PC-3 (cell line): ENCODE measurements around the gene CACNA2D2. TPM values are rescaled to one million over a fixed set of nuclear protein-coding genes. Genes with fewer than 3 reads are reported as not detected.

Experiments used
- ATAC-seq: fragments of 200-7000 bp; cut with Tn5 transposase; 2 replicates; pipeline ENCODE4 v1.9.1; 2020; ENCODE audit warnings: mild to moderate bottlenecking, moderate library complexity
- BruUV-seq: library from RNA; stranded (reverse); fragments of 400-500 nt; replicated peaks from 2 replicates; lab custom pipeline; 2021; lab: Mats Ljungman, UMichigan
- CTCF ChIA-PET: fragments of 300-600 bp; sonication (Branson Sonifier 250); formaldehyde crosslinking; loops from one replicate; lab custom pipeline; 2022; ENCODE audit warnings: antibody characterized with exemption; lab: Charles Lee
- POLR2A ChIA-PET: fragments of 300-600 bp; sonication (Branson Sonifier 250); formaldehyde crosslinking; loops from one replicate; lab custom pipeline; 2022; ENCODE audit warnings: antibody characterized with exemption; ENCODE audit not compliant: unreplicated experiment; lab: Charles Lee
- DNase-seq: peaks from one replicate; pipeline ENCODE4 v3.0.0-alpha.2; 2015
- H2AFZ ChIP-seq: fragments of 300-600 bp; sonication (generic); 2 replicates; pipeline ENCODE4 v1.6.0; 2016; ENCODE audit warnings: antibody characterized with exemption, low read length
- H3F3A ChIP-seq: fragments of 300-600 bp; sonication (generic); one replicate; pipeline ENCODE4 v1.6.0; 2017; ENCODE audit warnings: antibody characterized with exemption, low read length, control low read depth, mild to moderate bottlenecking; ENCODE audit not compliant: unreplicated experiment
- H3K27ac ChIP-seq: fragments of 300-600 bp; sonication (generic); 2 replicates; pipeline ENCODE4 v1.5.1; 2016; ENCODE audit warnings: mild to moderate bottlenecking, low read length
- H3K27me3 ChIP-seq: fragments of 300-600 bp; sonication (generic); 2 replicates; pipeline ENCODE4 v1.6.1; 2016; ENCODE audit warnings: low read length, mixed read lengths
- H3K36me3 ChIP-seq: fragments of 300-600 bp; sonication (generic); 2 replicates; pipeline ENCODE4 v1.6.1; 2016; ENCODE audit warnings: low read depth, mixed run types, low read length, mixed read lengths
- H3K4me1 ChIP-seq: fragments of 300-600 bp; sonication (generic); 2 replicates; pipeline ENCODE4 v1.5.1; 2016; ENCODE audit warnings: low read length; ENCODE audit not compliant: insufficient read depth
- H3K4me2 ChIP-seq: fragments of 300-600 bp; sonication (generic); 2 replicates; pipeline ENCODE4 v1.6.0; 2016; ENCODE audit warnings: low read length
- H3K4me3 ChIP-seq: fragments of 300-600 bp; sonication (generic); 2 replicates; pipeline ENCODE4 v1.5.1; 2016; ENCODE audit warnings: mild to moderate bottlenecking, low read length, mixed read lengths
- H3K79me2 ChIP-seq: fragments of 300-600 bp; sonication (generic); 2 replicates; pipeline ENCODE4 v1.6.1; 2017; ENCODE audit warnings: low read length, mixed read lengths
- H3K9ac ChIP-seq: fragments of 300-600 bp; sonication (generic); 2 replicates; pipeline ENCODE4 v1.6.0; 2016; ENCODE audit warnings: mild to moderate bottlenecking, low read length
- H3K9me2 ChIP-seq: fragments of 300-600 bp; sonication (generic); replicated peaks from 2 replicates; pipeline ENCODE4 v1.6.1; 2016; ENCODE audit warnings: mixed run types, low read length, mixed read lengths
- H3K9me3 ChIP-seq: fragments of 300-600 bp; sonication (generic); 2 replicates; pipeline ENCODE4 v1.6.1; 2016; ENCODE audit warnings: low read length, mixed read lengths
- H4K20me1 ChIP-seq: fragments of 300-600 bp; sonication (generic); 2 replicates; pipeline ENCODE4 v1.6.1; 2016; ENCODE audit warnings: low read length, mixed read lengths
- CTCF ChIP-seq: fragments of 300-600 bp; sonication (generic); conservative IDR thresholded peaks from 2 replicates; pipeline ENCODE4 v1.5.1; 2017; ENCODE audit warnings: antibody characterized with exemption, low read depth, mild to moderate bottlenecking, low read length
- EZH2 ChIP-seq: fragments of 300-600 bp; sonication (generic); IDR thresholded peaks from one replicate; pipeline ENCODE4 v1.6.1; 2017; ENCODE audit warnings: antibody characterized with exemption, mild to moderate bottlenecking, low read length; ENCODE audit not compliant: unreplicated experiment
- EZH2phosphoT487 ChIP-seq: fragments of 300-600 bp; sonication (generic); IDR thresholded peaks from 2 replicates; pipeline ENCODE4 v1.6.1; 2018; ENCODE audit warnings: mild to moderate bottlenecking, antibody characterized with exemption, low read length, borderline replicate concordance
- intact Hi-C: fragments of 100-400 bp; cut with micrococcal nuclease; formaldehyde crosslinking; loops from 2 replicates; pipeline ENCODE4 v1.9.0; 2023
- total RNA-seq: library from RNA; depleted of rRNA; stranded (reverse); fragments of >200 nt; gene quantifications from 2 replicates; pipeline ENCODE4 v1.2.3, GENCODE V29; 2014

Gene CACNA2D2
- total RNA-seq, 1 experiment from 2014 or later = 0.44 TPM

- no peaks in the 10 kb centered on the region for H3K9me2 ChIP-seq
- ChIA-PET CTCF (interaction anchor here (0.6 to 1.3 kb wide), 10 partner anchors 8 to 1646 kb away, joined by 3 to 10 read pairs (median 4); partner anchors contain the start of genes CYB561D2, NPRL2, TUSC2 and ZMYND10), POLR2A (interaction anchor here (0.5 to 1.4 kb wide), 12 partner anchors 9 to 1768 kb away, joined by 3 to 17 read pairs (median 5); partner anchors contain the start of genes CISH, CYB561D2, HYAL3 and IFRD2)
- no TSS peak for BruUV-seq
- intact Hi-C loops = no loop called here
- peak overlapping the region; percentile 89 for H3K9ac ChIP-seq
- peak overlapping the region; percentile 72 for H3K27ac ChIP-seq
- H4K20me1 ChIP-seq = peaks cover 13% of the 10 kb centered on the region; the same call in 1 of the 2 replicates
- H3K9me3 ChIP-seq = no peaks in the 10 kb centered on the region
- TF ChIP-seq EZH2 (no peak), EZH2phosphoT487 (no peak), CTCF (no peak)
- H2AFZ ChIP-seq = peak overlapping the region; percentile 88
- H3K4me1 ChIP-seq = peaks cover 32% of the 10 kb centered on the region
- DNase-seq (peak; percentile 99), ATAC-seq (peak; percentile 88)
- no peaks in the 10 kb centered on the region for H3F3A ChIP-seq
- peak overlapping the region; percentile 89 for H3K4me3 ChIP-seq
- H3K4me2 ChIP-seq = peak overlapping the region; percentile 88
- H3K27me3 ChIP-seq = no peaks in the 10 kb centered on the region
- H3K79me2 ChIP-seq = peaks cover 48% of the 10 kb centered on the region
- no peaks in the 10 kb centered on the region; the same call in 1 of the 2 replicates for H3K36me3 ChIP-seq
Measured at GRCh38 chr3:50337175-50337861, 166.1 kb downstream of the CACNA2D2 start.

DNA sequence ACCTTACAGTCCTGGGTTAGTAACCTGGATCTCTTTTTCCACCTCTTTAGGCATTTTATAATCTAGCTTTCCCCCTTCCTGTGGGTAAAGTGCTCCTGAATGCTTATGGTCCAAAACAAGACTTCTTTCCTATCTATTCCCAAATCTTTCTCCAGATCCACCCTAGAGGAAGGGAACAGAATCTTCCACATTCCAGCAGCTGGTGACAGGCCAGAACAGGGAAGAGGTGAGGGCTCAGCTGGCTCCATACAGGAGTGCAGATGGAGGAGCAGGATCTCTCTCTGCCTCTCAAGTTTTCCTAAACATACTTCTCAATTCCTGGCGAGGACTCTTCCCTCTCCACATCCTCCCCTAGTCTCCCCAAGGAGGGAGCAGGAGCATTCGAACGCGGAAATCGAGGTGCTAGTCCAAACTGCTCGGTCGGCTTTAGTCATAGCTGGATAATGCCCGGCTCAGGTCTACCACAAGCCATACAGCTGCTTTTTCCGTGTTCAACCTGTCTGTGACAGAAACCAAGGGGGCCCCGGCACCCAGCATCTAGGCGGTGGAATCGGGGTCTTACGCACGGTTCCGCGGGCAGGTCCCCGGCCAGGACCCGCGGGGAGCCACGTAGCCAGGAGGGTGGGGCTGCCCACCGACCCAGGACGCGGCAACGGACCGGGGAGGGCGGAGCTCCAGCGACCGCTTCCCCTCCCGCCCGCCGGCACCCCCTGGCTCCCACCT is 166.8 kb downstream of the CACNA2D2 start:
- ATAC-seq (peak; percentile 46), DNase-seq (peak; percentile 34)
- Histone ChIP-seq H3K36me3 (peaks cover 6% of the 10 kb centered on the region; the same call in 1 of the 2 replicates), H3F3A (no peaks in the 10 kb centered on the region), H3K9ac (peak overlapping the region; percentile 89), H3K9me3 (no peaks in the 10 kb centered on the region), H4K20me1 (peaks cover 13% of the 10 kb centered on the region; the same call in 1 of the 2 replicates), H3K79me2 (peaks cover 53% of the 10 kb centered on the region), H3K27ac (peak overlapping the region; percentile 72), H3K4me2 (peak overlapping the region; percentile 88), H3K9me2 (no peaks in the 10 kb centered on the region), H3K4me1 (peaks cover 32% of the 10 kb centered on the region), H3K27me3 (no peaks in the 10 kb centered on the region), H2AFZ (peak overlapping the region; percentile 88), H3K4me3 (peak overlapping the region; percentile 89)
- intact Hi-C loops = no loop called here
- POLR2A ChIA-PET = interaction anchor here (0.5 to 1.4 kb wide), 12 partner anchors 8 to 1769 kb away, joined by 3 to 17 read pairs (median 5); partner anchors contain the start of genes CISH, CYB561D2, HYAL3 and IFRD2
- CTCF ChIA-PET = interaction anchor here (0.6 to 1.3 kb wide), 10 partner anchors 9 to 1646 kb away, joined by 3 to 10 read pairs (median 4); partner anchors contain the start of genes TUSC2 and ZMYND10
- TF ChIP-seq CTCF (0 out of 2 replicates have a peak, but pooled peaks have one; percentile 11), EZH2phosphoT487 (no peak), EZH2 (no peak)
- BruUV-seq = TSS peak; percentile 73
